ENCODE measurements around the gene OR1D2. TPM values are rescaled to one million over a fixed set of nuclear protein-coding genes. Genes with fewer than 3 reads are reported as not detected.

The OR1D2 gene
- total and polyA plus RNA-seq, 2 donors (not counting 1 experiment from before 2014, with no cell fraction given), result not detected

GRCh38 chr17:3040882-3041281 lies 63.3 kb downstream of the OR1D2 start:
- peaks cover 3 to 13% (median 13%) of the 10 kb centered on the region in 3 donors for H3K9me3 ChIP-seq (ENCODE audit: control extremely low read depth in 1 of 3, control insufficient read depth in 2 of 3, insufficient read depth in 1 of 3, low read length in 2 of 3)
- no peak overlapping the region for H3K4me3 ChIP-seq (ENCODE audit: control extremely low read depth in 1 of 5, extremely low read depth in 1 of 5, insufficient read depth in 1 of 5, low read depth in 2 of 5, low read length in 4 of 5)
- peaks cover 0 to 9% (median 0%) of the 10 kb centered on the region in 4 experiments for H3K27me3 ChIP-seq (replicated peaks in 1 of 4; ENCODE audit: control extremely low read depth in 1 of 4, control insufficient read depth in 3 of 4, insufficient read depth in 4 of 4, low read length in 3 of 4)
- Mint-ChIP-seq H3K27me3 (peaks cover 18% of the 10 kb centered on the region), H3K9me3 (ENCODE audit: insufficient read depth) (peaks cover 5% of the 10 kb centered on the region), H3K27ac (no peak overlapping the region), H3K4me1 (peaks cover 13% of the 10 kb centered on the region), H3K4me3 (no peak overlapping the region)
- no peak overlapping the region for H2AFZ ChIP-seq (ENCODE audit: insufficient read depth, low read depth, low read length, poor library complexity, severe bottlenecking)
- ChIA-PET POLR2A (interaction anchor here (0.6 kb wide), 1 partner anchor 809 kb away, joined by 5 read pairs; no protein-coding TSS in a partner anchor), CTCF (interaction anchor here (1.2 kb wide), 1 partner anchor 192 kb away, joined by 3 read pairs; no protein-coding TSS in a partner anchor)
- H3K36me3 ChIP-seq (replicated peaks in 1 of 2; ENCODE audit: control extremely low read depth in 1 of 2, control insufficient read depth in 1 of 2, extremely low read depth in 1 of 2, insufficient read depth in 2 of 2, low read length in 1 of 2), result no peaks in the 10 kb centered on the region
- no peaks in the 10 kb centered on the region for H4K20me1 ChIP-seq (ENCODE audit: control insufficient read depth, insufficient read depth, low read length, poor library complexity, severe bottlenecking)
- H3K79me2 ChIP-seq (ENCODE audit: control insufficient read depth, insufficient read depth, low read length), result no peaks in the 10 kb centered on the region
- H3K9ac ChIP-seq (ENCODE audit: low read length), result no peak overlapping the region
- ATAC-seq (ENCODE audit: low read depth), result no peak
- TF ChIP-seq EZH2 (IDR thresholded peaks at IDR 0.05; ENCODE audit: borderline replicate concordance, insufficient read depth, low read depth, low read length, poor library complexity, severe bottlenecking), result no peak
- TF ChIP-seq, protein P1, sequence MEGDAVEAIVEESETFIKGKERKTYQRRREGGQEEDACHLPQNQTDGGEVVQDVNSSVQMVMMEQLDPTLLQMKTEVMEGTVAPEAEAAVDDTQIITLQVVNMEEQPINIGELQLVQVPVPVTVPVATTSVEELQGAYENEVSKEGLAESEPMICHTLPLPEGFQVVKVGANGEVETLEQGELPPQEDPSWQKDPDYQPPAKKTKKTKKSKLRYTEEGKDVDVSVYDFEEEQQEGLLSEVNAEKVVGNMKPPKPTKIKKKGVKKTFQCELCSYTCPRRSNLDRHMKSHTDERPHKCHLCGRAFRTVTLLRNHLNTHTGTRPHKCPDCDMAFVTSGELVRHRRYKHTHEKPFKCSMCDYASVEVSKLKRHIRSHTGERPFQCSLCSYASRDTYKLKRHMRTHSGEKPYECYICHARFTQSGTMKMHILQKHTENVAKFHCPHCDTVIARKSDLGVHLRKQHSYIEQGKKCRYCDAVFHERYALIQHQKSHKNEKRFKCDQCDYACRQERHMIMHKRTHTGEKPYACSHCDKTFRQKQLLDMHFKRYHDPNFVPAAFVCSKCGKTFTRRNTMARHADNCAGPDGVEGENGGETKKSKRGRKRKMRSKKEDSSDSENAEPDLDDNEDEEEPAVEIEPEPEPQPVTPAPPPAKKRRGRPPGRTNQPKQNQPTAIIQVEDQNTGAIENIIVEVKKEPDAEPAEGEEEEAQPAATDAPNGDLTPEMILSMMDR (IDR thresholded peaks at IDR 0.05), result no peak
- intact Hi-C loops (cut with micrococcal nuclease), result no loop called here
- no peak overlapping the region for H3K27ac ChIP-seq (ENCODE audit: low read length in 2 of 2)
- 90% methylated on average over 3 of the region's 5 CpGs for WGBS (ENCODE audit: insufficient coverage)
- peaks cover 6 to 9% of the 10 kb centered on the region in 2 donors for H3K4me1 ChIP-seq (ENCODE audit: control insufficient read depth in 2 of 2, insufficient read depth in 2 of 2, low read length in 2 of 2)
- DNase-seq, result no peak
- no peak overlapping the region for H3K4me2 ChIP-seq (replicated peaks; ENCODE audit: low read depth, low read length, poor library complexity, severe bottlenecking)

DNA sequence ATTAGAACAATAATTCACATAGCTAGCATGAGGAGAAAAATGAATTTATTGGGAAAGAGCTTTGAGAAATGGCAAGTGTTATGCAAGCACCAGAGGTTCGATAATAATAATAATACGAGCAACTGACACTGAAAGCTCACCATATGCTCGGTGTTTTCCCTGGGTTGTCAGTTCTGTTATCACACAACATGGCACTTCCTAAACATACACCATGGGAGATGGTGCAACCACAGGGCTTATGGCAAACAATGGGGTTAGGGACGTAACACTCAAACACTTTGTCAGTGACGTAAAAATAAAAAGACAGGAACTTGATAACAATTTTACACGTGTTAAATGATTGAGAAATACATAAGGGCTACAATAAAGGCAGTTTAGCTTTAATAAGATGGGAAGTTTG lies 64.5 kb downstream of the OR1D2 start:
- TF ChIP-seq, protein P1 (IDR thresholded peaks at IDR 0.05), result no peak
- TF ChIP-seq EZH2 (IDR thresholded peaks at IDR 0.05; ENCODE audit: borderline replicate concordance, insufficient read depth, low read depth, low read length, poor library complexity, severe bottlenecking), result no peak
- Histone ChIP-seq H2AFZ (ENCODE audit: insufficient read depth, low read depth, low read length, poor library complexity, severe bottlenecking) (no peak overlapping the region), H3K4me1 (ENCODE audit: control insufficient read depth in 2 of 2, insufficient read depth in 2 of 2, low read length in 2 of 2) (peaks cover 6 to 9% of the 10 kb centered on the region in 2 donors), H3K9me3 (ENCODE audit: control extremely low read depth in 1 of 3, control insufficient read depth in 2 of 3, insufficient read depth in 1 of 3, low read length in 2 of 3) (peaks cover 3 to 13% (median 12%) of the 10 kb centered on the region in 3 donors), H4K20me1 (ENCODE audit: control insufficient read depth, insufficient read depth, low read length, poor library complexity, severe bottlenecking) (no peaks in the 10 kb centered on the region), H3K36me3 (replicated peaks in 1 of 2; ENCODE audit: control extremely low read depth in 1 of 2, control insufficient read depth in 1 of 2, extremely low read depth in 1 of 2, insufficient read depth in 2 of 2, low read length in 1 of 2) (no peaks in the 10 kb centered on the region), H3K4me2 (replicated peaks; ENCODE audit: low read depth, low read length, poor library complexity, severe bottlenecking) (peak overlapping the region; percentile 32), H3K79me2 (ENCODE audit: control insufficient read depth, insufficient read depth, low read length) (no peaks in the 10 kb centered on the region), H3K4me3 (ENCODE audit: control extremely low read depth in 1 of 5, extremely low read depth in 1 of 5, insufficient read depth in 1 of 5, low read depth in 2 of 5, low read length in 4 of 5) (no peak overlapping the region), H3K27ac (ENCODE audit: low read length in 2 of 2) (no peak overlapping the region), H3K27me3 (replicated peaks in 1 of 4; ENCODE audit: control extremely low read depth in 1 of 4, control insufficient read depth in 3 of 4, insufficient read depth in 4 of 4, low read length in 3 of 4) (peaks cover 0 to 9% (median 0%) of the 10 kb centered on the region in 4 experiments), H3K9ac (ENCODE audit: low read length) (no peak overlapping the region)
- POLR2A ChIA-PET, result no interaction called here
- Mint-ChIP-seq H3K27ac (no peak overlapping the region), H3K4me1 (peaks cover 13% of the 10 kb centered on the region), H3K27me3 (peaks cover 18% of the 10 kb centered on the region), H3K9me3 (ENCODE audit: insufficient read depth) (peaks cover 5% of the 10 kb centered on the region), H3K4me3 (no peak overlapping the region)
- DNase-seq (no peak), ATAC-seq (ENCODE audit: low read depth) (no peak)
- intact Hi-C loops (cut with micrococcal nuclease), result no loop called here
- 14% methylated on average over 2 of the region's 6 CpGs for WGBS (ENCODE audit: insufficient coverage)
- CTCF ChIA-PET, result interaction anchor here (0.8 kb wide), 1 partner anchor 27 kb away, joined by 7 read pairs; no protein-coding TSS in a partner anchor
